Naive thymus-derived CD4-positive, alpha-beta T cell (primary cell): ENCODE measurements around the gene CEP72. TPM values are rescaled to one million over a fixed set of nuclear protein-coding genes. Genes with fewer than 3 reads are reported as not detected.

Experiments
- ATAC-seq: fragments of 150-1000 bp; cut with Tn5 transposase; 2 replicates; pipeline ENCODE4 v1.10.0; 2021; ENCODE audit warnings: mild to moderate bottlenecking, moderate library complexity
- CTCF ChIA-PET: fragments of 350-600 bp; sonication (Branson Sonifier 250); formaldehyde crosslinking; loops from one replicate; lab custom pipeline; 2021; ENCODE audit warnings: antibody characterized with exemption; lab: Charles Lee
- POLR2A ChIA-PET: fragments of 350-600 bp; sonication (Branson Sonifier 250); formaldehyde crosslinking; loops from one replicate; lab custom pipeline; 2021; ENCODE audit warnings: antibody characterized with exemption, inconsistent platforms; lab: Charles Lee
- DNase-seq, 9 donors: peaks; one replicate each; pipeline versions ENCODE4 v3.0.0 to v3.0.0-alpha.2; 2020 to 2022; ENCODE audit warnings: mixed read lengths in 1 of 9
- H3K27ac ChIP-seq: one replicate; pipeline ENCODE4 v1.7.0; 2013; ENCODE audit warnings: mild to moderate bottlenecking, low read depth, low read length, moderate library complexity
- H3K27me3 ChIP-seq, 2 donors: one replicate each; pipeline ENCODE4 v1.7.0; 2013; ENCODE audit warnings: low read length in 2 of 2, mild to moderate bottlenecking in 2 of 2, moderate library complexity in 2 of 2; ENCODE audit not compliant: control insufficient read depth in 2 of 2, insufficient read depth in 2 of 2
- H3K36me3 ChIP-seq, 3 experiments: 1 replicate in 2 of 3; 2 replicates in 1 of 3; pipeline ENCODE4 v1.7.0; 2013; ENCODE audit warnings: low read length in 3 of 3, mild to moderate bottlenecking in 3 of 3, moderate library complexity in 1 of 3; ENCODE audit not compliant: insufficient read depth in 3 of 3, control insufficient read depth in 2 of 3
- H3K4me1 ChIP-seq, 2 donors: one replicate each; pipeline ENCODE4 v1.7.0; 2013; ENCODE audit warnings: low read length in 2 of 2, mild to moderate bottlenecking in 2 of 2, moderate library complexity in 1 of 2; ENCODE audit not compliant: control insufficient read depth in 2 of 2, insufficient read depth in 2 of 2
- H3K4me3 ChIP-seq: 2 replicates; pipeline ENCODE4 v1.7.0; 2013; ENCODE audit warnings: mild to moderate bottlenecking, low read length
- H3K9me3 ChIP-seq, 3 experiments: 1 replicate in 2 of 3; 2 replicates in 1 of 3; pipeline ENCODE4 v1.7.0; 2013; ENCODE audit warnings: low read length in 3 of 3; ENCODE audit not compliant: control insufficient read depth in 2 of 3
- H3K27ac Mint-ChIP-seq, 9 donors: one replicate each; pipeline ENCODE4 v1.8.0; 2020 to 2022; ENCODE audit warnings: mixed read lengths in 9 of 9, mild to moderate bottlenecking in 8 of 9, moderate library complexity in 5 of 9, inconsistent platforms in 2 of 9
- H3K27me3 Mint-ChIP-seq, 5 donors: one replicate each; pipeline ENCODE4 v1.8.0; 2021 to 2022; ENCODE audit warnings: mixed read lengths in 5 of 5, mild to moderate bottlenecking in 1 of 5
- H3K36me3 Mint-ChIP-seq, 5 donors: one replicate each; pipeline ENCODE4 v1.8.0; 2020 to 2022; ENCODE audit warnings: mixed read lengths in 5 of 5, mild to moderate bottlenecking in 3 of 5, inconsistent platforms in 1 of 5
- H3K4me1 Mint-ChIP-seq, 7 donors: one replicate each; pipeline ENCODE4 v1.8.0; 2020 to 2022; ENCODE audit warnings: mixed read lengths in 7 of 7, mild to moderate bottlenecking in 3 of 7, inconsistent platforms in 1 of 7
- H3K4me3 Mint-ChIP-seq, 10 donors: one replicate each; pipeline ENCODE4 v1.8.0; 2020 to 2022; ENCODE audit warnings: mild to moderate bottlenecking in 10 of 10, mixed read lengths in 10 of 10, moderate library complexity in 6 of 10, inconsistent platforms in 2 of 10
- H3K9me3 Mint-ChIP-seq, 11 donors: one replicate each; pipeline ENCODE4 v1.8.0; 2020 to 2022; ENCODE audit warnings: mixed read lengths in 11 of 11, mild to moderate bottlenecking in 4 of 11, inconsistent platforms in 1 of 11, moderate library complexity in 1 of 11
- intact Hi-C, 2 donors: fragments of 100-400 bp; cut with micrococcal nuclease; formaldehyde crosslinking; loops; one replicate each; pipeline ENCODE4 v1.15.1; 2023
- polyA plus RNA-seq, 2 donors: library from polyadenylated mRNA; unstranded; fragments of 300-500 nt; fragmentation: Illumina TruSeq; gene quantifications; one replicate each; pipeline ENCODE4 v1.2.3, GENCODE V29; 2021
- total RNA-seq, 6 experiments: library from RNA in 5 of 6; stranded (reverse) in 5 of 6; gene quantifications; 1 replicate in 5 of 6; 2 replicates in 1 of 6; pipeline ENCODE4 v1.2.3 and lab custom pipeline; 2021 to 2026

Gene CEP72
- total and polyA plus RNA-seq, 7 experiments from 2014 or later: 6.0 to 33.8 (median 16.4) TPM

DNA sequence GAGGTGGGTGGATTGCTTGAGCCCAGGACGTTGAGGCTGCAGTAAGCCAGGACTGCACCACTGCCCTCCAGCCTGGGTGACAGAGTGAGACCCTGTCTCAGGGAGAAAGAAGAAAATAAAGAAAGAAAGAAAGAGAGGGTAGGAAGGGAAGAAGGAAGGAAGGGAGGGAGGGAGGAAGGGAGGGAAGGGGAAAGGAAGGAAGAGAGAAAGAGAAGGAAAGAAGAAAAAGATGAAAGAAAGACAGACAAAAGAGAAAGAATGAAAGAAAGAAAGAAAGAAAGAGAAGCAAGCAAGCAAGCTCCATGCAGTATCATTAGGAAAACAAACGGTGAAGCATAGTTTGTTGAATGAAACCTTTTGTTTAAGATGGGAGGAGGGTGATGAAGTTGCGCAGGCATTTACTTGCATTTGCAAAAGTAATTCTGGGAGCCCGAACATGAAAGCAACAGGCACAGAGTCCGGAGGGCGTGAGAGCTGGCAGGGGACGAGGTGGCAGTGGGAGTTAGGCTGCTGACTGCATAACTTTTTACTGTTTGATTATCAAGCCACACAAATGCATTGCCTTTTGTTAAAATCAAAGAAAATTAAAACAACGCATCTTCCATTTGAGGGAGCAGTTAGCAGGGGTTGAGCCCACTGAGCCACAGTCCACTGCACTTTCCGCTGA is 26.0 kb upstream of the CEP72 start:
- ChIA-PET CTCF (no interaction called here), POLR2A (no interaction called here)
- Mint-ChIP-seq H3K27ac (no peak overlapping the region), H3K27me3 (peaks cover 10 to 36% (median 27%) of the 10 kb centered on the region in 5 donors), H3K36me3 (peaks cover 0 to 5% (median 0%) of the 10 kb centered on the region in 5 donors), H3K9me3 (peaks cover 0 to 12% (median 2%) of the 10 kb centered on the region in 11 donors), H3K4me3 (no peak overlapping the region), H3K4me1 (peaks cover 0 to 2% (median 0%) of the 10 kb centered on the region in 7 donors)
- DNase-seq (no peak), ATAC-seq (no peak)
- Histone ChIP-seq H3K4me3 (no peak overlapping the region), H3K27ac (no peak overlapping the region), H3K36me3 (no peaks in the 10 kb centered on the region), H3K4me1 (no peaks in the 10 kb centered on the region), H3K9me3 (no peaks in the 10 kb centered on the region), H3K27me3 (peaks cover 0 to 2% of the 10 kb centered on the region in 2 donors)
- intact Hi-C loops: no loop called here

DNA sequence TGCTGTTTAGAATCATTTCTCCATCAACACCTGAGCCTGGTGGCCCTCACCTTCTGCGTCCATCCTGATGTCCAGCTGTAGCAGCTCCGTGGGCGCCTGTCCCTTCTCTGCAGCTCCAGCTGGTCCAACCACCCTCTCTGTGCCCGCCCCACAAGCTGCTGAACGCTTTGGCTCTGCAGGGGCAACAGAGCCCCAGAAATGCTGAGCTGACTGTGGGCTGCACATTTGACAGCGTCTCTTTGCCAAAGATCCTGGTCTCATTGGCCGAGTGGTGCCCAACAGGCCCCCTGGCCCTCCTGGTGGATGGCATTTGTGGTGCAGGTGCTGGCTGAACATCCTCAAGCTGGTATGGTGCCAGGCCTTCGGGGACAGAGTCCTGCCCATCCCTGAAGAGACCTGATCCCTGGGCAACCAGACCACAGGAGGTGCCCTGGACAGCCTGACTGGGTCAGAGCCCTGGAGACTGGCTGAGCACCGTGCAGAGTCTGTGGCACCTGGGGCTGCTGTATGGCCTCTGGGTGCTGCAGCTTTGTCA is 25.3 kb upstream of the CEP72 start:
- Histone ChIP-seq H3K36me3 (no peaks in the 10 kb centered on the region), H3K27ac (no peak overlapping the region), H3K9me3 (no peaks in the 10 kb centered on the region), H3K4me1 (no peaks in the 10 kb centered on the region), H3K27me3 (peaks cover 0 to 2% of the 10 kb centered on the region in 2 donors), H3K4me3 (no peak overlapping the region)
- intact Hi-C loops: no loop called here
- ChIA-PET CTCF (no interaction called here), POLR2A (no interaction called here)
- no peak for DNase-seq
- Mint-ChIP-seq H3K4me1 (peaks cover 0 to 2% (median 0%) of the 10 kb centered on the region in 7 donors), H3K36me3 (peaks cover 0 to 5% (median 0%) of the 10 kb centered on the region in 5 donors), H3K9me3 (peaks cover 0 to 12% (median 4%) of the 10 kb centered on the region in 11 donors), H3K27me3 (peaks cover 16 to 39% (median 30%) of the 10 kb centered on the region in 5 donors), H3K27ac (no peak overlapping the region), H3K4me3 (no peak overlapping the region)
- no peak for ATAC-seq

DNA sequence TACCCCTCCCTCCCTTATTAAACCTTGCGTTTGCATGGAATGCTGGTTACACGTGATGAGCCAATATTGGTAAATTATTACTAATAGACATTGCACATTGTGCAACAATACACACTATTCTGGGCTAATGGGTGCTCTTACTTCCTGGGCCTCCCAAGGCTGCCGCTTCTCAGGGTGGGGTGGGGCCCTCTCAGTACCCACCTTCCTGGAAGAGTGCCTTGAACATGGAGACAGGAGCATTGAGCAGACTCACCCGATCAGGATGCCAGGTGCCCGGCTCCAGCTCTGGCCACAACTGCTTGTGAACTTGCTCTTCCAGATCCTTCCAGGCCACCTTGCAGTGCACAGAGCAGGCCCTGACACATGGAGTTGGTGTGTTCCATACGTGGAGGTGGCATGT is 24.7 kb upstream of the CEP72 start:
- H3K36me3 ChIP-seq: no peaks in the 10 kb centered on the region
- no peak overlapping the region for H3K27ac ChIP-seq
- no peak overlapping the region for H3K4me3 ChIP-seq
- Mint-ChIP-seq H3K36me3 (peaks cover 0 to 5% (median 0%) of the 10 kb centered on the region in 5 donors), H3K4me3 (no peak overlapping the region), H3K27ac (no peak overlapping the region), H3K27me3 (peaks cover 17 to 36% (median 27%) of the 10 kb centered on the region in 5 donors), H3K9me3 (peaks cover 0 to 12% (median 4%) of the 10 kb centered on the region in 11 donors), H3K4me1 (peaks cover 0 to 2% (median 0%) of the 10 kb centered on the region in 7 donors)
- CTCF ChIA-PET: no interaction called here
- no peaks in the 10 kb centered on the region for H3K4me1 ChIP-seq
- peaks cover 0 to 2% of the 10 kb centered on the region in 2 donors for H3K27me3 ChIP-seq
- intact Hi-C loops: no loop called here
- POLR2A ChIA-PET: no interaction called here
- no peaks in the 10 kb centered on the region for H3K9me3 ChIP-seq
- DNase-seq (no peak), ATAC-seq (no peak)

- intact Hi-C loops: no loop called here
- H3K4me1 ChIP-seq: no peaks in the 10 kb centered on the region
- H3K27me3 ChIP-seq: peaks cover 0 to 2% of the 10 kb centered on the region in 2 donors
- DNase-seq (no peak), ATAC-seq (no peak)
- no peak overlapping the region for H3K27ac ChIP-seq
- POLR2A ChIA-PET: no interaction called here
- Mint-ChIP-seq H3K36me3 (peaks cover 0 to 5% (median 0%) of the 10 kb centered on the region in 5 donors), H3K9me3 (peaks cover 0 to 8% (median 4%) of the 10 kb centered on the region in 11 donors), H3K27me3 (peaks cover 17 to 31% (median 23%) of the 10 kb centered on the region in 5 donors), H3K27ac (no peak overlapping the region), H3K4me3 (no peak overlapping the region), H3K4me1 (peaks cover 0 to 2% (median 0%) of the 10 kb centered on the region in 7 donors)
- no peaks in the 10 kb centered on the region for H3K36me3 ChIP-seq
- H3K9me3 ChIP-seq: no peaks in the 10 kb centered on the region
- CTCF ChIA-PET: no interaction called here
- no peak overlapping the region for H3K4me3 ChIP-seq
Observed at GRCh38 chr5:588406-588995, 23.6 kb upstream of the CEP72 start.

DNA sequence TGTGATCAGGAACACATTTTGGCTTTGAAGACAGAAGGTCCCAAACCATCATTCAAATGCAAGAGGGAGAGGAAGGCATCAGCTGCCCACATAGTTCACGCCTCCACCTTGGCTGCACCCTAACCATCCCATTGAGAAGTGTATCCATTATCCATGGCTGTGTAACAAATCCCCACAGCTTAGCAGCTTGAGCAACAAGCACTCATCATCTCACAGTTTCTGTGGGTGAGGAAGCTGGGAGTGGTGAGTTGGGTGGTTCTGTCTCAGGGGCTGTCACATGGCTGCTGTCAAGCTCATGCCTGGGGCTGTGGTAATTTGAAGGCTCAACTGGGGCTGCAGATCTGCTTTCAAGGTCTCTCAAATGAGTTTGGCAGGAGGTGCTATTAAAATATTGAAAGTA is 23.0 kb upstream of the CEP72 start:
- Histone ChIP-seq H3K4me3 (no peak overlapping the region), H3K9me3 (no peaks in the 10 kb centered on the region), H3K27ac (no peak overlapping the region), H3K4me1 (no peaks in the 10 kb centered on the region), H3K27me3 (peaks cover 0 to 3% of the 10 kb centered on the region in 2 donors), H3K36me3 (no peaks in the 10 kb centered on the region)
- Mint-ChIP-seq H3K4me1 (peaks cover 0 to 2% (median 0%) of the 10 kb centered on the region in 7 donors), H3K27me3 (peaks cover 19 to 33% (median 20%) of the 10 kb centered on the region in 5 donors), H3K36me3 (peaks cover 0 to 5% (median 0%) of the 10 kb centered on the region in 5 donors), H3K9me3 (peaks cover 0 to 5% (median 4%) of the 10 kb centered on the region in 11 donors), H3K4me3 (no peak overlapping the region), H3K27ac (no peak overlapping the region)
- POLR2A ChIA-PET: no interaction called here
- no peak for DNase-seq
- intact Hi-C loops: no loop called here
- ATAC-seq: no peak
- CTCF ChIA-PET: no interaction called here

DNA sequence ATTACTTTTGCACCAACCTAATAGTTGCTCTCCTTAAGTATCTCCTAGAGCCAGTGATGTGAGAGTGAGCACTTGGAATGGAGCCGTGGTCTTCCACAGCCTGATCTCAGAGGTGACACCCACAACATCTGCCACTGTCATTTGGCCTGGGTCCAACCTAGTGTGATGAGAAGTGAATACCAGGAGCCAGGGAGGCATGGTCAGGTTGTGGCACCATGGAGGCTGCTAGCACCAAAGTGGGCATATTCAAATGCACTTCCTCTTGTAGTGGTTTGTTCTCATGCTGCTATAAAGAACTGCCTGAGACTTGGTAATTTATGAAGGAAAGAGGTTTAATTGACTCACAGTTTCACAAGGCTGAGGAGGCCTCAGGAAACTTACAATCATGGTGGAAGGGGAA is 22.6 kb upstream of the CEP72 start:
- Histone ChIP-seq H3K4me3 (no peak overlapping the region), H3K36me3 (no peaks in the 10 kb centered on the region), H3K4me1 (no peaks in the 10 kb centered on the region), H3K9me3 (no peaks in the 10 kb centered on the region), H3K27ac (no peak overlapping the region), H3K27me3 (peaks cover 0 to 3% of the 10 kb centered on the region in 2 donors)
- peaks cover 0 to 5% (median 4%) of the 10 kb centered on the region in 11 donors for H3K9me3 Mint-ChIP-seq
- ATAC-seq (no peak), DNase-seq (no peak)
- H3K27me3 Mint-ChIP-seq: peaks cover 20 to 35% (median 24%) of the 10 kb centered on the region in 5 donors
- POLR2A ChIA-PET: no interaction called here
- CTCF ChIA-PET: no interaction called here
- no peak overlapping the region for H3K4me3 Mint-ChIP-seq
- intact Hi-C loops: no loop called here
- no peak overlapping the region for H3K27ac Mint-ChIP-seq
- peaks cover 0 to 5% (median 0%) of the 10 kb centered on the region in 5 donors for H3K36me3 Mint-ChIP-seq
- H3K4me1 Mint-ChIP-seq: peaks cover 0 to 2% (median 0%) of the 10 kb centered on the region in 7 donors
